Endothelial cell of umbilical vein (primary cell): ENCODE results near the gene CSGALNACT2. TPM values are rescaled to one million over a fixed set of nuclear protein-coding genes. Genes with fewer than 3 reads are reported as not detected.
"Not testable (repeated sequence)": the region's sequence is repeated elsewhere in the genome, so short reads cannot be mapped to it uniquely, and the experiment has no call there.

ENCODE experiments used
- BruUV-seq: library from RNA; stranded (reverse); fragments of 400-500 nt; replicated peaks from 2 replicates; lab custom pipeline; 2021; lab: Mats Ljungman, UMichigan
- CTCF ChIA-PET: fragments of 300-600, 350-600 bp; sonication (Branson Sonifier 250); formaldehyde crosslinking; loops from one replicate; lab custom pipeline; 2021; ENCODE audit warnings: antibody characterized with exemption, inconsistent platforms; lab: Charles Lee
- POLR2A ChIA-PET: fragments of 300-600, 350-600 bp; sonication (Branson Sonifier 250); formaldehyde crosslinking; loops from one replicate; lab custom pipeline; 2021; ENCODE audit warnings: antibody characterized with exemption, inconsistent platforms; lab: Charles Lee
- DNase-seq: peaks from one replicate; pipeline ENCODE4 v3.0.0-alpha.2; 2011; ENCODE audit warnings: low read depth, low spot score
- FAIRE-seq: peaks from 2 replicates; lab custom pipeline; 2011; peaks lifted over from hg19 to GRCh38; lab: Jason Lieb, UNC
- H2AFZ ChIP-seq: 2 replicates; pipeline ENCODE4 v1.6.0; 2012; ENCODE audit warnings: low read depth, low read length, control low read depth, inconsistent platforms
- H3K27ac ChIP-seq: 2 replicates; pipeline ENCODE4 v1.5.1; 2011; ENCODE audit warnings: low read depth, mild to moderate bottlenecking, control low read depth, low read length, moderate library complexity; ENCODE audit not compliant: insufficient read depth
- H3K27me3 ChIP-seq, 2 experiments: 2 replicates each; pipeline versions ENCODE4 v1.6.0 to v1.6.1; 2011; ENCODE audit warnings: low read length in 2 of 2, mixed read lengths in 1 of 2; ENCODE audit not compliant: control insufficient read depth in 2 of 2, insufficient read depth in 2 of 2
- H3K36me3 ChIP-seq, 2 experiments: 2 replicates in 1 of 2; 3 replicates in 1 of 2; pipeline ENCODE4 v1.5.1; 2011; ENCODE audit warnings: low read length in 2 of 2, mild to moderate bottlenecking in 1 of 2, moderate library complexity in 1 of 2; ENCODE audit not compliant: control insufficient read depth in 2 of 2, insufficient read depth in 2 of 2; ENCODE audit errors: extremely low read depth in 1 of 2
- H3K4me1 ChIP-seq: 3 replicates; pipeline ENCODE4 v1.5.1; 2011; ENCODE audit warnings: mild to moderate bottlenecking, low read length; ENCODE audit not compliant: control insufficient read depth, insufficient read depth; ENCODE audit errors: extremely low read depth
- H3K4me2 ChIP-seq: 2 replicates; pipeline ENCODE4 v1.6.1; 2011; ENCODE audit warnings: low read length, control low read depth, mixed read lengths; ENCODE audit not compliant: insufficient read depth
- H3K4me3 ChIP-seq, 3 experiments: fragments of 200-600 bp in 1 of 3; sonication (generic), shearing (Covaris generic) in 1 of 3; replicated peaks in 1 of 3; 2 replicates each; pipeline ENCODE4 v1.5.1; 2011 to 2016; ENCODE audit warnings: control low read depth in 3 of 3, low read length in 3 of 3, mild to moderate bottlenecking in 2 of 3, inconsistent platforms in 1 of 3, low read depth in 1 of 3, moderate library complexity in 1 of 3; ENCODE audit not compliant: insufficient read depth in 1 of 3
- H3K79me2 ChIP-seq: 2 replicates; pipeline ENCODE4 v1.6.0; 2012; ENCODE audit warnings: low read length, inconsistent platforms; ENCODE audit not compliant: control insufficient read depth, insufficient read depth
- H3K9ac ChIP-seq: replicated peaks from 2 replicates; pipeline ENCODE3; 2011; ENCODE audit warnings: low read length, control low read depth; ENCODE audit not compliant: insufficient read depth; ENCODE audit errors: extremely low read depth
- H3K9me1 ChIP-seq: replicated peaks from 3 replicates; pipeline ENCODE4 v1.6.0; 2011; ENCODE audit warnings: mild to moderate bottlenecking, low read length; ENCODE audit not compliant: control insufficient read depth, insufficient read depth; ENCODE audit errors: extremely low read depth
- H3K9me3 ChIP-seq: replicated peaks from 2 replicates; pipeline ENCODE4 v1.5.1; 2012; ENCODE audit warnings: low read length, inconsistent platforms; ENCODE audit not compliant: control insufficient read depth, insufficient read depth
- H4K20me1 ChIP-seq: replicated peaks from 2 replicates; pipeline ENCODE3; 2011; ENCODE audit warnings: mild to moderate bottlenecking, low read length; ENCODE audit not compliant: control insufficient read depth, insufficient read depth; ENCODE audit errors: extremely low read depth
- MYC ChIP-seq: IDR thresholded peaks from one replicate; pipeline ENCODE4 v1.6.1; 2011; ENCODE audit warnings: mild to moderate bottlenecking, low read depth, low read length
- dilution Hi-C: fragments of 300-500 bp; cut with MboI; formaldehyde crosslinking; loops from one replicate; pipeline ENCODE4 v1.15.0; 2019; ENCODE audit warnings: low sequenced_read_pairs; ENCODE audit not compliant: extremely low pct_ligation_motif_present
- intact Hi-C: fragments of 100-400 bp; cut with micrococcal nuclease; formaldehyde crosslinking; loops from one replicate; pipeline ENCODE4 v1.10.0; 2022
- polyA plus RNA-seq, 4 experiments: library from polyadenylated mRNA; depleted of rRNA in 3 of 4; stranded (reverse) in 3 of 4; unstranded in 1 of 4; fragments of >200 nt; gene quantifications; 2 replicates each; pipeline versions ENCODE4 v1.2.1 to v1.2.3, GENCODE V29; 2011 to 2012; ENCODE audit warnings: missing spikeins in 1 of 4
- total RNA-seq: library from RNA; stranded (reverse); gene quantifications from 2 replicates; pipeline ENCODE4 v1.2.3, GENCODE V29; 2021
- TF ChIP-seq, protein P1 (sequence below): IDR thresholded peaks from 2 replicates; pipeline ENCODE4 v1.6.1; 2011; ENCODE audit not compliant: insufficient read depth, insufficient read length

Gene CSGALNACT2
- total and polyA plus RNA-seq, 2 donors (not counting 3 experiments of a cell fraction or from before 2014, with no cell fraction given), result 9.7 to 17.7 TPM

DNA sequence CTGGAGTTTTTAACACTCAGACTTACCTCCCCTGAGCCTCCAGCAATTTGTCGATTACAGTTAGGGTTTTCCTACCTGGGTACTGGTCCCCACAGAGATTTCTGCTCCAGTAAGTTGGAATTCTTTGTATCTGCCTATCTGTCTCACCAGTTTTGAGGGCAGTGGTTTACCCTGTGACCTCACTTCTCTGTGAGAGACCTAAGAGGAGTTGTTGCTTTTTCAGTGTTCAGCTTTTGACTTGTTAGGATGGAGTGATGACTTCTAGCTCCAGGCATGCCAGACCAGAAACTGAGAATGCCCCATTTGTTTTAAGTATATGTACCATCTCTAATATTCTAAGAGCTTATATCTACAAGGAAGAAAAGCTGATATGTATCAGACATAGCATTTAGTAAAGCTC, 42.9 kb downstream of the CSGALNACT2 start:
- no peak overlapping the region for H3K4me3 ChIP-seq
- H3K9me3 ChIP-seq, result no peaks in the 10 kb centered on the region
- DNase-seq, result no peak
- intact Hi-C loops, result no loop called here
- H3K9me1 ChIP-seq, result no peaks in the 10 kb centered on the region
- peaks cover 0 to 8% of the 10 kb centered on the region in 2 experiments for H3K36me3 ChIP-seq
- no peaks in the 10 kb centered on the region for H4K20me1 ChIP-seq
- TF ChIP-seq MYC, result no peak
- TF ChIP-seq, protein P1, sequence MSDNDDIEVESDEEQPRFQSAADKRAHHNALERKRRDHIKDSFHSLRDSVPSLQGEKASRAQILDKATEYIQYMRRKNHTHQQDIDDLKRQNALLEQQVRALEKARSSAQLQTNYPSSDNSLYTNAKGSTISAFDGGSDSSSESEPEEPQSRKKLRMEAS, result no peak
- H2AFZ ChIP-seq, result no peak overlapping the region
- ChIA-PET POLR2A (no interaction called here), CTCF (interaction anchor here (0.8 kb wide), 1 partner anchor 12 kb away, joined by 4 read pairs; no protein-coding TSS in a partner anchor)
- H3K79me2 ChIP-seq, result no peaks in the 10 kb centered on the region
- BruUV-seq, result no TSS peak
- no peak overlapping the region for H3K4me2 ChIP-seq
- FAIRE-seq, result no peak
- dilution Hi-C loops, result no loop called here
- no peak overlapping the region for H3K27ac ChIP-seq
- no peak overlapping the region for H3K9ac ChIP-seq
- H3K27me3 ChIP-seq, result no peaks in the 10 kb centered on the region
- no peaks in the 10 kb centered on the region for H3K4me1 ChIP-seq

DNA sequence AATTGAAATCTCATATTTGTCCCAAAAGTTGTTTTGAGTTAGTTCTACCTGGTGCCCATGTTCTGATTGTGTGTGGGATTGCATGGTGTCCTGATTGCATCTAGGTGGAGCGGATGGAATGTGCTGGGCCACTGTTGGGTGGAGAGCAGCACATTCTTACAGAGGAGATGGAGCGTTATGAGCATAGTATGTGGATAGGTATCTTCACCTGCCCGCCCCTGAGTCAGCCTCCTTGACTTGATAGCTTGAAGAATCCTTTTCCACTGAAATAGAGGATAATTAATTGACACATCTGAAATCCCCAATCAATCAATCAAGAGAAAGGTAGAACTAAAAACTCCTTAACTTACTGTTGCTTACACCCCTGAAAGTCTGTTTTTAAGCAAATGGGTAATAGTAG, 45.5 kb downstream of the CSGALNACT2 start:
- H3K9me3 ChIP-seq, result not testable (repeated sequence)

More for the DNA sequence above, 45.5 kb downstream of the CSGALNACT2 start:
- FAIRE-seq, H2AFZ ChIP-seq, H3K27ac ChIP-seq, H3K27me3 ChIP-seq, H3K4me1 ChIP-seq, intact Hi-C loops, CTCF ChIA-PET, H3K4me2 ChIP-seq, H3K79me2 ChIP-seq, H3K9ac ChIP-seq, H4K20me1 ChIP-seq, H3K9me1 ChIP-seq, DNase-seq, H3K36me3 ChIP-seq, POLR2A ChIA-PET, dilution Hi-C loops, H3K4me3 ChIP-seq: not testable (repeated sequence)
- TSS peak; percentile 40 for BruUV-seq
